CD4-positive, alpha-beta T cell treated with Interleukin-21 for 1 hour (primary cell): ENCODE measurements around the gene XRRA1.

Experiments used
- DNase-seq: peaks from one replicate; pipeline ENCODE4 v3.0.0-alpha.2; 2020

Gene XRRA1

DNA sequence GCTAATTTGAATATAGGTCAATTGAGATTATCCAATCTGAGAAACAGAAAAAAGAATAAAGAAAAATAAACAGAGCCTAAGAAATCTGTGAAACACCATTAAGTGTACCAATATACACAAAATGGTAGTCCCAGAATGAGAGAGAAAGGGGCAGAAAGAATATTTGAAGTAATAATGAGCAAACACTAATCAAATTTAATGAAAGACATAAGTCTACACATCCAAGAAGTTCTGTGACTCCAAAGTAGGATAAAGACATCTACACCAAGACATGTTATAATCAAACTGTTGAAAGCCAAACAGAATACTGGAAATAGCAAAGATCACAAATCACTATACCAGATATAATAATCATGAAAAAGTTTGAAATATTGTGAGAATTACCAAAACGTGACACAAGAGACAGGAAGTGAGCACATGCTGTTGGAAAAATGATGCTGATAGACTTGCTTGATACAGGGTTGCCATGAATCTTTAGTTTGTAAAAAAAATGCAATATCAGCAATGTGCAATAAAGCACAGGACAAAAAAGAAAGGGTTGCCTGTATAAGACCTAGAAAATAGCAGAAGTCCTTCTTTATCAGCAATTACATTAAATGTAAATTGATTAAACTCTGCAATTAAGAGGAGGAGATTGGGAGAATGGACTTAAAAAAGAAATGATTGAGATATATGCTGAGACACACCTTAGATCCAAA, 124.5 kb downstream of the XRRA1 start:
- DNase-seq = no peak

DNA sequence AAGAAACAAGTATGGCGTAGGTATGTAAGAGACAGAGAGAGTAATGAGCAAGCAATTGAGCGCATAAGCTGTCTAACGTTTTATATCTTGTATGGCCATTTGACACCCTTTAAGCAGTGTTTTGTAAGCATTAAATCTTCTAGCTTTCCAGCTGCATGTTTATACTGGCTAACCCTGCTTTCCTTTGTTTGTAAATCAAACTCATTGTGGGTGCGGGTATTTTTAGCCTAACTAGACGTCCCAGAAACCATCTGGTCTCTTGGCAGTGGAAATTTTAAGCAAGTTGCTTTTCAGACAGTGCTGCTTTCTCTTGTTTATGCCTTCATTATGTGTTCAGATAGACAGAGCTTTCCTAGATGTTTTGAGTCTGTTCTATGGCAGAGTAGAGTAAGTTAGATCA, 126.7 kb downstream of the XRRA1 start:
- DNase-seq = no peak

DNA sequence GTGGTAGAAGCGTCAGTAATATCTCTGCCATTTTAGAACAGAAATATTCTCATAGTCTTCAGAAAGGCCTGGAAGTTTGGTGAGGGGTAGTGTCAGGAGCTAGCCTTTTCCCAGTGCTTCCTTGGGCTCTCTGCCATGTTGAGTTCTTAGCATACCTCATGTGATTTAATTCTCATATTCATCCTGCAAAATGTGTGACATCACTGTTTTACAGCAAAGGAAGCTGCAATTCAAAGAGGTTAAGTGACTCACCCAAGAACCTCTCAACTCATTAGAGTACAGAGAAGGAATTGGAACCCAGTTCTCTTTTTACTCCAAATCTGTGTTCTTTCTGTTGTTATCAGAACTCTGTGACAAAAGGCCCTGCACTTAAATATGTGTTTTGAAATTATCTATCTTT, 128.1 kb downstream of the XRRA1 start:
- no peak for DNase-seq

DNA sequence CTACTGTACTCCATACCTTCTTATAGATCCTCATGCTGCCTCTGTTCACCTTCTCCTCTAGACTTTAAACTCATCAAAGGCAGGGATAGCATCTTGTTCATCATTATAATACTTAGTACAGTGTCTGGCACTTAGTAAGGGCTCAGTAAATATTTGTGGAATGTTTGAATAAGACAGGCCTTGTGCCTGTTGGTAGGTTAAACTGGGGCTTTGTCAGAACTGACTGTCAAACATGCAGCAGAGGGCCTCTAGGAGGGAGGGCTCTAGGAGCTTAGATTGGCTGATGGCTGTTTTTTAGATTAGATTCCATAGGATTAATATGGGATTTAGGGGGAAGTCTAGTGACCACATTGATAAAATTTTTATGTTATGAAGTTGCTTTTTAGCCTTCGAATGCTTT, 129.5 kb downstream of the XRRA1 start:
- no peak for DNase-seq

DNA sequence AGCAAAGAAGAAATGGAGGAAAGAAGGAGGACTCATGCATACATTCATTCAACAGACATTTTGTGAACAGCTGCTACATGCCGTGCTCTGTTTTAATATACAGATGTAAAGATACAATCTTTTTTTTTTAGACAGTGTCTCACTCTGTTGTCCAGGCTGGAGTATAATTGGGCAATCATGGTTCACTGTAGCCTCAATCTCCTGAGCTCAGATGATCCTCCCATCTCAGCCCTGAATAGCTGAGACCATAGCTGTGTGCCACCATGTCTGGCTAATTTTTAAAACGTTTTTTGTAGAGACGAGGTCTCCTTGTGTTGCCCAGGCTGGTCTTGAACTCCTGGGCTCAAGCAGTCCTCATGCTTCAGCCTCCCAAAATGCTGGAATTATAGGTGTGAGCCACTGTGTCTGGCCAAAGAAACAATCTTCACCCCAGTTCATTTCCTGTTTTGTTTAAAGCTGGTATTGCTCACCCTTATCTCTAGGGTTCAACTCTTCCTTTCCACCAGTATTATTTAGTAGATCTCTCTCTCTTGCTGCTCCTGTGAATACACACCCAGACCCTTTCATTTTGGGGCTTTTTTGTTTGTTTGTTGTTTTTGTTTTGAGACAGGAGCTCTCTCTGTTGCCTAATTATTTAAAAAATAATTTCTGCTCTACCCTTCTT, 130.5 kb downstream of the XRRA1 start:
- DNase-seq = no peak

DNA sequence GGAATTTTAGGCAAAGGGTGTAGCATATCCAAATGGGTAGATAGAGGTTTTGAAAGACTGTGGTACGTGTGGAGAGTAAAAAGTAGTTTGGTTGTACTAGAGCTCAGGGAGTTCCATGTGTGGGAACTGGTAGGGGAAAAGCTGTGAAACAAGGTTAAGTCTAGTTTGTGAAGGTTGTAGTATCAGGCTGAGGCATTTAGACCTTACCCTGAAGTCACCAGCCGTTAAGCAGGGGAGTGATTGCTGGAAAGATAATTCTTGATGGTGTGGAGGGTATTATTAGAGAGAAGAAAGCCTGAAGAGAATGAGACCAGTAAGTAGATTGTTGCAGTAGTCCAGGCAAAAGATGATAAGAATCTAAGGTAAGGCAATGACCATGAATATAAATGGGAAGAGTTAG, 132.2 kb downstream of the XRRA1 start:
- no peak for DNase-seq

DNA sequence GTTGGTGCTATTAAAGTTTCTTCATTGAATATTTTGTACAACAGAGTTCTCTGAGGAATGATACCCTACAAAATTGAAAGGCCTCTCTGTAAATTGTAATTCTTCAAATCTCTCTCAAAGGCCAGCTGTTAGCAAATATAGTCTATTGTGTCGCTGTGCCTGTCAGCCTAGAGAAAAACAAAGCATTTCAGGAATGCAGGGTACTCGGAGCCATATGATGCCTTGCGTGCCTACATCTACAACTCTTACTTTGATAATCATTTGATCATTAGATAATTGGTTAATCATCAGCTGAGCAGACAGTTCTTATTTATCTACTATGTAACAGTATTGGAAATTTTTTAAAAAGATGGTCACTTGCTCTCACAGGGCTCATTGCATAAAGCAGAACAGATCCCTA, 132.9 kb downstream of the XRRA1 start:
- no peak for DNase-seq

DNA sequence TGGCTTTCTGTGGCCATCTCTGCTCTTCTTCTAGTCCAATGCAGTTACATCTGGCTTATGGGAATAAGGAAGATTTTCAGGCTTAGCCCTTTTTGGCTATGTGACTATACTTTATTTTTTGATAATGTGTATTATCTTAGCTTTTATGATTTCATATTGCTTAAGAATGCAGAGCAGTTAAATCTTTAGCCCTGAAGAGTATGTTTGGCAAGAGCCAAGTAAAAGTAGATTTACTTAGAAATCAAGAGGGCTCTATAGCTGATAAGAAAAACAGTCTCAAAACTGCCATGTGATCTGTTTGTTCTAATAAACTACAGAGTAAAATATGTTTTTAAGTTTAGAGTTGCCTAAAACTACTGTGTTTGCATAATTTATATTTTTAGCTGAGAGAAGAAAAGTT, 139.1 kb downstream of the XRRA1 start:
- no peak for DNase-seq

DNA sequence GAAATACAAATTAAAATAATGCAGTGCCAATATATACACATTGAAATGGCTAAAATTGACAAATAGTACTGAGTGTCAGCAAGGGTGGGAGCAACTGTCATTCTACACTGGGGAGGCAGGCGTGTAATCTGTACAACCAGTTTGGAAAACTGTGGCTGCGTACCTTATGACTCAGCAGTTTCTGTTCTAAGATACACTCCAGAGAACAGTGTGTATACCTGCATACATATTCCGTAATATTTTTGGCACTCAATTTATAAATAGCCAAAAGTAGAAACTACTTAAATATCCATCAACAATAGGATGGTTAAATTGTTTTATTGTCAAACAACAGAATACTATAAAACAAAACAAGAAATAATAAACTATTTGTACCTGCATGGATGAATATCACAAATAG, 142.6 kb downstream of the XRRA1 start:
- DNase-seq = no peak

DNA sequence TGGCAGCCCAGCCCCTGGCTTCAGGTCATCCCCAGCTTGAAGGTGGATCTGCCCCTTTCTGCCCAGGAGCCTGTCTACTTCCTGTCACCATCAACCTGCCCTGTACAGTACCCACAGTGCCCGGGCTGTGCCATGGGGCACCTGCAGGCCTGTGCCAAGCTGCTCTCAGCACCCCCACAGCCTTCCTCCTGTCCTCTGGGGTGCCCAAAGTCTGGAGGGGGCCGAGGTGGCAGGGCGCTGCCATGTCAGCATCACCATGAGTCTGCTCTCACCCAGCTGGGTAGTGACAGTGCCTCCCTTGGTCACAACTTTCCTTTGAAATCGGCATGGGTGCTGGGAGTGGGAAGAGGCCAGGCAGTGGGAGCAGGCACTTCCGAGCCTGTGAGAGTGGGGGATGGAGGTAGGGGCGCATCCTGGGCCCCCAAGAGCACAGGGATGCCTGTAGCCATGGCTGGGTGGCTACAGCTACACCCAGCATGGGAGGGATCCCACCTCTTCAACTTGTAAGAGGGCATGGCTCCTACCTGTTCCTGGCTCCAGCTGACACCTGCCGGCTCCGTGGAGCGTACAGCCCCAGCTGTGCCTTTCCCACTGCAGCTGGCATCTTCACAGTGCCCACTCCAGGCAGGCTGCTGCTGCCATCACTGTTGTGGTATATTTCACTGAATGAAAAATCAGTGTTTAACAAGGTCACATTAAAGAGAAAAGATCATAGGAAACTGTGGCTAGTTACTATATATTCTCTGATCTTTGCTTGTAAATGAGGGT, 157.4 kb downstream of the XRRA1 start:
- DNase-seq = no peak
